Ovary (tissue), 9 donors: ENCODE data around the gene TOP1. TPM values are rescaled to one million over a fixed set of nuclear protein-coding genes. Genes with fewer than 3 reads are reported as not detected.

Source experiments
- DNase-seq, 5 donors: peaks; one replicate each; pipeline ENCODE4 v3.0.0-alpha.2; 2019 to 2020
- H3K27ac ChIP-seq, 2 donors: fragments of 200-600 bp; one replicate each; pipeline versions ENCODE4 v1.5.1 to v1.8.0; 2019 to 2022
- H3K27me3 ChIP-seq: fragments of 200-600 bp; one replicate; pipeline ENCODE4 v1.8.0; 2022
- H3K36me3 ChIP-seq: fragments of 200-600 bp; sonication (generic); one replicate; pipeline ENCODE4 v1.5.1; 2019
- H3K4me1 ChIP-seq: one replicate; pipeline ENCODE4 v1.8.1; 2013; ENCODE audit warnings: mild to moderate bottlenecking, moderate library complexity; ENCODE audit not compliant: insufficient read depth
- H3K4me3 ChIP-seq: fragments of 200-600 bp; sonication (generic); one replicate; pipeline ENCODE4 v1.5.1; 2017
- H3K9me3 ChIP-seq, 2 donors: fragments of 200-600 bp in 1 of 2; sonication (generic) in 1 of 2; one replicate each; pipeline versions ENCODE4 v1.5.1 to v1.8.1; 2013 to 2019; ENCODE audit warnings: mild to moderate bottlenecking in 1 of 2, moderate library complexity in 1 of 2
- CTCF ChIP-seq, 3 donors: fragments of 450-650 bp in 2 of 3; fragments of 200-600 bp in 1 of 3; IDR thresholded peaks; one replicate each; pipeline versions ENCODE4 v1.5.1 to v1.8.0; 2016 to 2022; ENCODE audit warnings: antibody characterized with exemption in 3 of 3, mild to moderate bottlenecking in 1 of 3
- EP300 ChIP-seq: sonication (generic); formaldehyde crosslinking; IDR thresholded peaks from one replicate; pipeline ENCODE4 v1.6.1; 2017; ENCODE audit warnings: antibody characterized with exemption
- POLR2A ChIP-seq: fragments of 450-650 bp; IDR thresholded peaks from one replicate; pipeline ENCODE4 v1.6.1; 2017; ENCODE audit warnings: antibody characterized with exemption, mild to moderate bottlenecking, moderate library complexity
- WGBS, 3 donors: extraction: QIAGEN DNeasy Blood & Tissue Kit in 1 of 3; methylation state at CpG; one replicate each; pipeline versions ENCODE4 v1.1.5 to v1.1.7; 2013 to 2017; 5-methylcytosine and 5-hydroxymethylcytosine counted together
- intact Hi-C, 4 donors: fragments of 100-400 bp; cut with DNase I; formaldehyde crosslinking; loops; one replicate each; pipeline versions ENCODE4 v1.11.0 to v1.15.1; 2022 to 2023
- polyA plus RNA-seq, 2 donors: library from polyadenylated mRNA; stranded (reverse); fragments of 200-250 nt in 1 of 2; fragments of 350-450 nt in 1 of 2; fragmentation: Illumina TruSeq in 1 of 2; extraction: RNeasy Lipid Tissue Mini Kit (QIAGEN cat#74804) in 1 of 2; gene quantifications; one replicate each; pipeline ENCODE4 v1.2.3, GENCODE V29; 2013 to 2014
- total RNA-seq, 7 donors: library from RNA; depleted of rRNA in 2 of 7; stranded (reverse); fragments of >200 nt in 2 of 7; fragmentation: NEBNext Ultra II Directional in 3 of 7; extraction: Animal tissue kit (Norgen Biotek cat#: 25700) in 3 of 7; gene quantifications; one replicate each; pipeline versions ENCODE4 v1.1.0 to v1.2.4, GENCODE V29; 2016 to 2023
- donor health status: DM: no; HTN: no; CAD: no; lungs with moderate emphysema.
- donor health status: DM: no; HTN: no; CAD: no.
- donor health status: Bipolar disorder and iron deficiency.
- donor health status: DM: yes; HTN: yes; CAD: no.
- donor health status: DM: no; HTN: no; CAD: no.
- donor health status: DM: yes; HTN: yes; CAD: no.

Gene TOP1
- total and polyA plus RNA-seq, 9 donors = 20.9 to 48.4 (median 35.6) TPM

GRCh38 chr20:41152108-41152757, 123.6 kb downstream of the TOP1 start:
- DNase-seq = no peak
- H3K4me3 ChIP-seq = no peak overlapping the region
- H3K27me3 ChIP-seq = no peaks in the 10 kb centered on the region
- no peaks in the 10 kb centered on the region for H3K9me3 ChIP-seq
- intact Hi-C loops = no loop called here
- H3K27ac ChIP-seq = no peak overlapping the region
- WGBS, 3 donors = 34 to 40% (median 36%) methylated on average over 5 of the region's 5 CpGs
- peaks cover 27% of the 10 kb centered on the region for H3K4me1 ChIP-seq
- TF ChIP-seq EP300 (no peak), CTCF (IDR thresholded peaks at IDR 0.05) (no peak), POLR2A (no peak)
- H3K36me3 ChIP-seq = no peaks in the 10 kb centered on the region

GRCh38 chr20:41154436-41155176, 126.0 kb downstream of the TOP1 start:
- Histone ChIP-seq H3K36me3 (no peaks in the 10 kb centered on the region), H3K9me3 (no peaks in the 10 kb centered on the region), H3K27ac (no peak overlapping the region), H3K4me3 (no peak overlapping the region), H3K4me1 (peaks cover 25% of the 10 kb centered on the region), H3K27me3 (no peaks in the 10 kb centered on the region)
- no peak for DNase-seq
- 47 to 54% (median 49%) methylated on average over 8 of the region's 8 CpGs for WGBS, 3 donors
- TF ChIP-seq CTCF (IDR thresholded peaks at IDR 0.05) = no peak
- TF ChIP-seq POLR2A = no peak
- TF ChIP-seq EP300 = no peak
- intact Hi-C loops = no loop called here

- H3K4me1 ChIP-seq = peaks cover 22% of the 10 kb centered on the region
- no peaks in the 10 kb centered on the region for H3K27me3 ChIP-seq
- intact Hi-C loops = no loop called here
- H3K9me3 ChIP-seq = no peaks in the 10 kb centered on the region
- WGBS, 3 donors = 65 to 70% (median 69%) methylated on average over 7 of the region's 7 CpGs
- no peak for TF ChIP-seq EP300
- no peak for TF ChIP-seq CTCF (IDR thresholded peaks at IDR 0.05)
- no peak for TF ChIP-seq POLR2A
- H3K36me3 ChIP-seq = no peaks in the 10 kb centered on the region
- H3K27ac ChIP-seq = no peak overlapping the region
- no peak for DNase-seq
- H3K4me3 ChIP-seq = no peak overlapping the region
Measured at GRCh38 chr20:41155261-41155660, 126.6 kb downstream of the TOP1 start.

- intact Hi-C loops = no loop called here
- Histone ChIP-seq H3K4me3 (no peak overlapping the region), H3K36me3 (no peaks in the 10 kb centered on the region), H3K27ac (no peak overlapping the region), H3K27me3 (no peaks in the 10 kb centered on the region), H3K9me3 (no peaks in the 10 kb centered on the region), H3K4me1 (peaks cover 18% of the 10 kb centered on the region)
- WGBS, 3 donors = 65 to 76% (median 73%) methylated on average over 6 of the region's 6 CpGs
- TF ChIP-seq POLR2A = no peak
- no peak for TF ChIP-seq CTCF (IDR thresholded peaks at IDR 0.05)
- no peak for TF ChIP-seq EP300
- no peak for DNase-seq
Measured at GRCh38 chr20:41158082-41158625, 129.5 kb downstream of the TOP1 start.
